GM12864 (cell line): Measurements from ENCODE around the gene ONECUT1.

Experiments
- DNase-seq: peaks from one replicate; pipeline ENCODE4 v3.0.0-alpha.2; 2011; ENCODE audit warnings: low read depth
- H3K4me3 ChIP-seq: 2 replicates; pipeline ENCODE4 v1.5.1; 2011; ENCODE audit warnings: mild to moderate bottlenecking, low read depth, low read length, control low read depth
- CTCF ChIP-seq: IDR thresholded peaks from 2 replicates; pipeline ENCODE4 v1.5.1; 2011; ENCODE audit warnings: low read depth, mild to moderate bottlenecking, moderate library complexity, low read length, control low read depth, inconsistent platforms; ENCODE audit errors: missing control alignments

Gene ONECUT1

GRCh38 chr15:52796228-52796521 lies 6.0 kb upstream of the ONECUT1 start:
- no peak for DNase-seq

GRCh38 chr15:52795464-52796227 lies 5.5 kb upstream of the ONECUT1 start:
- TF ChIP-seq CTCF = no peak
- no peak for DNase-seq
- H3K4me3 ChIP-seq = no peak overlapping the region

More at GRCh38 chr15:52796228-52796521, 6.0 kb upstream of the ONECUT1 start:
- no peak overlapping the region for H3K4me3 ChIP-seq
- no peak for TF ChIP-seq CTCF

GRCh38 chr15:52794665-52795463 lies 4.7 kb upstream of the ONECUT1 start:
- no peak overlapping the region for H3K4me3 ChIP-seq
- DNase-seq = no peak
- no peak for TF ChIP-seq CTCF

- TF ChIP-seq CTCF = no peak
- DNase-seq = no peak
- H3K4me3 ChIP-seq = no peak overlapping the region
Observed at GRCh38 chr15:52791776-52792175, 1.6 kb upstream of the ONECUT1 start.

GRCh38 chr15:52790941-52791751 lies 1.0 kb upstream of the ONECUT1 start:
- peak; percentile 10 for TF ChIP-seq CTCF
- peak overlapping the region; percentile 61; the same call in 1 of the 2 replicates for H3K4me3 ChIP-seq
- no peak for DNase-seq

- no peak for TF ChIP-seq CTCF
- DNase-seq = no peak
- H3K4me3 ChIP-seq = peak overlapping the region; percentile 61
Observed at GRCh38 chr15:52789601-52790168, 451 bp downstream of the ONECUT1 start.
